Left lung (tissue), 10 donors: ENCODE results near the gene ROBO3. TPM values are rescaled to one million over a fixed set of nuclear protein-coding genes. Genes with fewer than 3 reads are reported as not detected.
A peak's percentile ranks its signal among the peaks of the same experiment; 100 is the strongest.

ENCODE experiments used
- ATAC-seq: fragments of 200-7000 bp; cut with Tn5 transposase; one replicate; pipeline ENCODE4 v1.9.1; 2020; ENCODE audit warnings: moderate library complexity
- DNase-seq, 4 donors: peaks; one replicate each; pipeline ENCODE4 v3.0.0-alpha.2; 2013 to 2020
- H3K27ac ChIP-seq, 2 donors: fragments of 200-600 bp; sonication (generic) in 1 of 2; one replicate each; pipeline versions ENCODE4 v1.5.0 to v1.8.0; 2020 to 2021
- H3K27me3 ChIP-seq, 2 donors: fragments of 200-600 bp; sonication (generic) in 1 of 2; one replicate each; pipeline versions ENCODE4 v1.5.0 to v1.8.0; 2020 to 2021
- H3K36me3 ChIP-seq, 2 donors: fragments of 200-600 bp; sonication (generic) in 1 of 2; one replicate each; pipeline versions ENCODE4 v1.5.0 to v1.8.0; 2020 to 2021
- H3K4me1 ChIP-seq, 2 donors: fragments of 200-600 bp; one replicate each; pipeline ENCODE4 v1.8.0; 2021
- H3K4me3 ChIP-seq, 2 donors: fragments of 200-600 bp; sonication (generic) in 1 of 2; one replicate each; pipeline versions ENCODE4 v1.5.0 to v1.8.0; 2020 to 2021; ENCODE audit warnings: mild to moderate bottlenecking in 1 of 2
- H3K9me3 ChIP-seq, 2 donors: fragments of 200-600 bp; sonication (generic) in 1 of 2; one replicate each; pipeline versions ENCODE4 v1.5.0 to v1.8.0; 2020 to 2021
- intact Hi-C, 2 donors: fragments of 100-400 bp; cut with DNase I; formaldehyde crosslinking; loops; one replicate each; pipeline versions ENCODE4 v1.11.2 to v1.14.2; 2022
- polyA plus RNA-seq, 6 donors: library from polyadenylated mRNA; unstranded; fragments of 120-200 nt; gene quantifications; one replicate each; pipeline ENCODE4 v1.2.1, GENCODE V29; 2013; ENCODE audit not compliant: insufficient read length in 6 of 6
- total RNA-seq, 2 donors: library from RNA; stranded (reverse); fragmentation: NEBNext Ultra II Directional; extraction: Animal tissue kit (Norgen Biotek cat#: 25700); gene quantifications; one replicate each; pipeline ENCODE4 v1.2.1, GENCODE V29; 2021
- TF ChIP-seq, protein P1 (sequence below), 2 donors: fragments of 200-600 bp; sonication (generic) in 1 of 2; IDR thresholded peaks; one replicate each; pipeline versions ENCODE4 v1.5.0 to v1.8.0; 2021; ENCODE audit warnings: antibody characterized with exemption in 2 of 2
- donor health status: DM: no; HTN: yes; CAD: no.
- donor health status: DM: no; HTN: no; CAD: no.

The ROBO3 gene
- total and polyA plus RNA-seq, 8 donors, result 11.0 to 54.8 (median 43.7) TPM

GRCh38 chr11:124865902-124866851 lies 945 bp downstream of the ROBO3 start:
- Histone ChIP-seq H3K4me1 (peaks cover 9 to 52% of the 10 kb centered on the region in 2 donors), H3K27me3 (peaks cover 77 to 100% of the 10 kb centered on the region in 2 donors), H3K27ac (no peak overlapping the region), H3K36me3 (no peaks in the 10 kb centered on the region), H3K9me3 (no peaks in the 10 kb centered on the region), H3K4me3 (peak overlapping the region in 1 of 2 donors; percentile 1)
- intact Hi-C loops, result no loop called here
- peak in 1 of 4 donors; percentile 89 for DNase-seq
- TF ChIP-seq, protein P1, sequence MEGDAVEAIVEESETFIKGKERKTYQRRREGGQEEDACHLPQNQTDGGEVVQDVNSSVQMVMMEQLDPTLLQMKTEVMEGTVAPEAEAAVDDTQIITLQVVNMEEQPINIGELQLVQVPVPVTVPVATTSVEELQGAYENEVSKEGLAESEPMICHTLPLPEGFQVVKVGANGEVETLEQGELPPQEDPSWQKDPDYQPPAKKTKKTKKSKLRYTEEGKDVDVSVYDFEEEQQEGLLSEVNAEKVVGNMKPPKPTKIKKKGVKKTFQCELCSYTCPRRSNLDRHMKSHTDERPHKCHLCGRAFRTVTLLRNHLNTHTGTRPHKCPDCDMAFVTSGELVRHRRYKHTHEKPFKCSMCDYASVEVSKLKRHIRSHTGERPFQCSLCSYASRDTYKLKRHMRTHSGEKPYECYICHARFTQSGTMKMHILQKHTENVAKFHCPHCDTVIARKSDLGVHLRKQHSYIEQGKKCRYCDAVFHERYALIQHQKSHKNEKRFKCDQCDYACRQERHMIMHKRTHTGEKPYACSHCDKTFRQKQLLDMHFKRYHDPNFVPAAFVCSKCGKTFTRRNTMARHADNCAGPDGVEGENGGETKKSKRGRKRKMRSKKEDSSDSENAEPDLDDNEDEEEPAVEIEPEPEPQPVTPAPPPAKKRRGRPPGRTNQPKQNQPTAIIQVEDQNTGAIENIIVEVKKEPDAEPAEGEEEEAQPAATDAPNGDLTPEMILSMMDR (IDR thresholded peaks at IDR 0.05), result peak; percentile 83 to 90
- ATAC-seq, result peak; percentile 73

DNA sequence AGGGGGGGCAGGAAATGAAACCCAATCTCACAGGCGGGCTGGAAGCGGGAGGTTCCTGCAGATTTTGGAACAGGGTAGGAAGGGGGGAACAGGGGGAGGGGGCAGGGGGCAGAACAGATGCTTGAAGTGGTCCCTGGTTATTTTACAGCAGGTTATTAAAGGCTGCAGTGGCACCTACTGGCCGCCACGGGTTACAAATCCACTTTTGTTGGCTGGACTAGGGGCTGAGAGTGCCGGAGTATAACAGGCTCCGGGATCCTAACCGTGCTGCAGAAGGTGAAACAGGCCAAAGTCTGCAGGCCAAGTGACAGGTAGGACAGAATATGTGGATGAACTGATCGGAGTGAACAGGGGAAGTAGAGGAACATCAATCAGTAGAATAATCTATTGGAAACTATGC lies 2.5 kb downstream of the ROBO3 start:
- DNase-seq (peak in 1 of 4 donors; percentile 52), ATAC-seq (peak; percentile 49)
- Histone ChIP-seq H3K27me3 (peaks cover 83 to 100% of the 10 kb centered on the region in 2 donors), H3K27ac (no peak overlapping the region), H3K4me1 (peaks cover 9 to 52% of the 10 kb centered on the region in 2 donors), H3K36me3 (no peaks in the 10 kb centered on the region), H3K9me3 (no peaks in the 10 kb centered on the region), H3K4me3 (no peak overlapping the region)
- TF ChIP-seq, protein P1 (IDR thresholded peaks at IDR 0.05), result peak; percentile 41 to 44
- intact Hi-C loops, result no loop called here

- Histone ChIP-seq H3K27me3 (peaks cover 82 to 100% of the 10 kb centered on the region in 2 donors), H3K9me3 (no peaks in the 10 kb centered on the region), H3K27ac (no peak overlapping the region), H3K36me3 (no peaks in the 10 kb centered on the region), H3K4me3 (no peak overlapping the region), H3K4me1 (peaks cover 9 to 45% of the 10 kb centered on the region in 2 donors)
- ATAC-seq (no peak), DNase-seq (peak in 1 of 4 donors; percentile 78)
- TF ChIP-seq, protein P1 (IDR thresholded peaks at IDR 0.05), result no peak
- intact Hi-C loops, result no loop called here
Measured at GRCh38 chr11:124868331-124869274, 3.4 kb downstream of the ROBO3 start.

- TF ChIP-seq, protein P1 (IDR thresholded peaks at IDR 0.05), result no peak
- Histone ChIP-seq H3K27ac (no peak overlapping the region), H3K4me1 (peaks cover 9 to 45% of the 10 kb centered on the region in 2 donors), H3K36me3 (no peaks in the 10 kb centered on the region), H3K27me3 (peaks cover 75 to 100% of the 10 kb centered on the region in 2 donors), H3K4me3 (no peak overlapping the region), H3K9me3 (no peaks in the 10 kb centered on the region)
- no peak for DNase-seq
- intact Hi-C loops, result no loop called here
- no peak for ATAC-seq
Measured at GRCh38 chr11:124869331-124869730, 4.1 kb downstream of the ROBO3 start.
